Vagina (tissue), 2 donors: Measurements from ENCODE around the gene FAM181B. TPM values are rescaled to one million over a fixed set of nuclear protein-coding genes. Genes with fewer than 3 reads are reported as not detected.

Experiments used
- DNase-seq, 2 donors: peaks; one replicate each; pipeline ENCODE4 v3.0.0-alpha.2; 2017; ENCODE audit errors: extremely low spot score in 2 of 2
- H3K27ac ChIP-seq: fragments of 200-600 bp; sonication (generic); one replicate; pipeline ENCODE4 v1.5.1; 2019
- H3K27me3 ChIP-seq: fragments of 200-600 bp; sonication (generic); one replicate; pipeline ENCODE4 v1.5.1; 2019
- H3K36me3 ChIP-seq, 2 donors: fragments of 200-600 bp; sonication (generic); one replicate each; pipeline ENCODE4 v1.5.1; 2017 to 2019
- H3K4me1 ChIP-seq: fragments of 200-600 bp; sonication (generic); one replicate; pipeline ENCODE4 v1.5.1; 2019
- H3K4me3 ChIP-seq, 2 donors: fragments of 200-600 bp; sonication (generic); 1 replicate in 1 of 2; 2 replicates in 1 of 2; pipeline ENCODE4 v1.5.1; 2016 to 2019
- H3K9me3 ChIP-seq: fragments of 200-600 bp; sonication (generic); one replicate; pipeline ENCODE4 v1.5.1; 2019
- POLR2A ChIP-seq, 2 donors: fragments of 450-650 bp; IDR thresholded peaks; one replicate each; pipeline ENCODE4 v1.6.1; 2017; ENCODE audit warnings: antibody characterized with exemption in 2 of 2, mild to moderate bottlenecking in 2 of 2, moderate library complexity in 2 of 2
- POLR2AphosphoS5 ChIP-seq, 2 donors: sonication (generic); formaldehyde crosslinking; IDR thresholded peaks; one replicate each; pipeline ENCODE4 v1.9.0; 2017; ENCODE audit warnings: antibody characterized with exemption in 2 of 2, mild to moderate bottlenecking in 2 of 2, low read depth in 1 of 2; ENCODE audit not compliant: insufficient read depth in 1 of 2
- intact Hi-C: fragments of 100-400 bp; cut with DNase I; formaldehyde crosslinking; loops from one replicate; pipeline ENCODE4 v1.15.1; 2023
- total RNA-seq: library from RNA; depleted of rRNA; stranded (reverse); fragments of >200 nt; gene quantifications from one replicate; pipeline ENCODE4 v1.2.3, GENCODE V29; 2016
- TF ChIP-seq, protein P1 (sequence below), 3 experiments: fragments of 450-650 bp in 2 of 3; fragments of 200-600 bp in 1 of 3; sonication (generic) in 1 of 3; IDR thresholded peaks; one replicate each; pipeline ENCODE4 v1.5.1; 2017 to 2019; ENCODE audit warnings: antibody characterized with exemption in 3 of 3, mild to moderate bottlenecking in 2 of 3, moderate library complexity in 2 of 3

The FAM181B gene
- total RNA-seq, 1 donor from 2014 or later: 0.49 TPM

DNA sequence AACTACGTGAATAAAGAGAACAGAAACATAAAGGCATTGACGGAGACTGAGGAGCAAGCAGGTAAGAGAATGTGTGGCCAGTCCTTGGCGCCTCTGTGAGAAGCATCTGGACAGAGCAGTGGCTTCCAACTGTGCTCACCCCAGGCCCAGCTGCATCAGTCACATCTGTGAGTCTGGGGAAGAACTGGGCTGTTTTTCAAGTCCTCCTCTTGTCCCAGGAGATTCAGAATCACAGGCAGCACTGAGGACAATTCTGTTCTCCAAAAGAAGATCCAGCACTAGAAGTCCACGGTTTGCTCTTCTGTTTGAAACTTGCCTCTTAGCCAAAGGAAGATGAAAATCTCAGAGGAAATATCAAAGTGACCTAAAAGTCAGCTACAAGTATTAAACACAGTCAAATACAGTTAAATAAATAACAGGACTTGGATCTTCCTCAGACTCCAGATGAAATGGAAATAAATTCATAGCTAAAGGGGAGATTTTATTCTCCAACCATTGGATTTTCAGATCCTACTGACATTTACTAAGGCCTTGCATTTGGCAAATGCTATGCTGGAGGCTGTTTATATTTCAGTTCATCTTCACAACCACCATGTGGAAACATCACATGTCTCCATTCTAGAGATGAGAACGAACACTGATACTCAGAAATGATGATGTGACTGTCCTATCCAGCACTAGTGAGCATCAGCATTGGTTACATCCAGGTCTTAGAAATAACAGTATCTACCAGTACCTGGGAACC, 14.1 kb downstream of the FAM181B start:
- no peak for DNase-seq
- no peaks in the 10 kb centered on the region for H3K9me3 ChIP-seq
- H3K27me3 ChIP-seq: no peaks in the 10 kb centered on the region
- no peak overlapping the region for H3K27ac ChIP-seq
- H3K4me1 ChIP-seq: no peaks in the 10 kb centered on the region
- TF ChIP-seq, protein P1, sequence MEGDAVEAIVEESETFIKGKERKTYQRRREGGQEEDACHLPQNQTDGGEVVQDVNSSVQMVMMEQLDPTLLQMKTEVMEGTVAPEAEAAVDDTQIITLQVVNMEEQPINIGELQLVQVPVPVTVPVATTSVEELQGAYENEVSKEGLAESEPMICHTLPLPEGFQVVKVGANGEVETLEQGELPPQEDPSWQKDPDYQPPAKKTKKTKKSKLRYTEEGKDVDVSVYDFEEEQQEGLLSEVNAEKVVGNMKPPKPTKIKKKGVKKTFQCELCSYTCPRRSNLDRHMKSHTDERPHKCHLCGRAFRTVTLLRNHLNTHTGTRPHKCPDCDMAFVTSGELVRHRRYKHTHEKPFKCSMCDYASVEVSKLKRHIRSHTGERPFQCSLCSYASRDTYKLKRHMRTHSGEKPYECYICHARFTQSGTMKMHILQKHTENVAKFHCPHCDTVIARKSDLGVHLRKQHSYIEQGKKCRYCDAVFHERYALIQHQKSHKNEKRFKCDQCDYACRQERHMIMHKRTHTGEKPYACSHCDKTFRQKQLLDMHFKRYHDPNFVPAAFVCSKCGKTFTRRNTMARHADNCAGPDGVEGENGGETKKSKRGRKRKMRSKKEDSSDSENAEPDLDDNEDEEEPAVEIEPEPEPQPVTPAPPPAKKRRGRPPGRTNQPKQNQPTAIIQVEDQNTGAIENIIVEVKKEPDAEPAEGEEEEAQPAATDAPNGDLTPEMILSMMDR (IDR thresholded peaks at IDR 0.05): no peak
- TF ChIP-seq POLR2A (IDR thresholded peaks at IDR 0.05) (no peak), POLR2AphosphoS5 (IDR thresholded peaks at IDR 0.05; ENCODE audit: insufficient read depth in 1 of 2, low read depth in 1 of 2) (no peak)
- H3K36me3 ChIP-seq: no peaks in the 10 kb centered on the region
- H3K4me3 ChIP-seq: no peak overlapping the region
- intact Hi-C loops: loop anchor here (5.0 kb wide), 1 partner anchor 143 kb away; no protein-coding TSS in a partner anchor

DNA sequence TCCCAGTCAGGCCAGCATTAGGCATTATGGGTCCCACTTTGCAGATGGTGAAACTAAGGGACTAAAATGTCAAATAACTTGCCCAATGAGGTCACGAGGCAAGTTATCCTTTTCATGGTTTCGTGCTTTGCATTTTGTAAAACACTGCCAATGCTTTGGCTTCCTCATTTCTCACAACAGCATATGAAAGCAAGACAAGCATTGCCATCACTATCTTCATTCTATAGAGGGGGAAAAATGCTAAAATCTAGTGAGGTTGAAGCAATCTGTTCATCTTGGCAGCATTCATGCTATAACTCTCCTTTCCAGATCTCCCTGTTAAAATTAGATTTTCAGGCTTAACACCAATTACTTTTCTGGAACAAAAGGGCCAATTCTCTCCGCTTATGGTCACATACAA, 14.8 kb downstream of the FAM181B start:
- no peaks in the 10 kb centered on the region for H3K4me1 ChIP-seq
- TF ChIP-seq, protein P1 (IDR thresholded peaks at IDR 0.05): no peak
- no peak overlapping the region for H3K27ac ChIP-seq
- intact Hi-C loops: no loop called here
- no peaks in the 10 kb centered on the region for H3K27me3 ChIP-seq
- H3K36me3 ChIP-seq: no peaks in the 10 kb centered on the region
- no peak for DNase-seq
- H3K9me3 ChIP-seq: no peaks in the 10 kb centered on the region
- H3K4me3 ChIP-seq: no peak overlapping the region

DNA sequence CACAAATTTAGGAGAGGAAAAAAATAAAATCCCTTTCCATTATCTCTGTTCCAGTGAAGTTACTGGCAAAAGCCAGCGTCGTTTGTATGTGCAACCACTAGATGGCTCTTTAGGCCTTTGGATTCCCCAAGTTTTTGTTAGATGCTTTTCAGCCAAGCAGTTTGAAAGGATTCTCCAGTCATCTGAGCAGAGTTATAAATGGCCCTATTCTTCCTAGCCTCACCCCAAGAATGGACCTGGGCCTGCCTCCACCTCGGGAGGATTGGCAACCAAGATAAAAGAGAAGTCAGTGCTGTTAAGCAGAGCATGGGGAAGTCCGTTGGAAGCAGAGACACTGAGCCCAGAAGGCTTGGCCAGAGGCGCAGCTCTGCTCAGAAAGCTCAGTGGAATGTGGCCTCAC, 15.4 kb downstream of the FAM181B start:
- H3K4me3 ChIP-seq: no peak overlapping the region
- no peaks in the 10 kb centered on the region for H3K27me3 ChIP-seq
- no peaks in the 10 kb centered on the region for H3K36me3 ChIP-seq
- H3K27ac ChIP-seq: no peak overlapping the region
- no peaks in the 10 kb centered on the region for H3K9me3 ChIP-seq
- TF ChIP-seq POLR2A (IDR thresholded peaks at IDR 0.05) (no peak), POLR2AphosphoS5 (IDR thresholded peaks at IDR 0.05; ENCODE audit: insufficient read depth in 1 of 2, low read depth in 1 of 2) (peak in 1 of 2 donors; percentile 21)
- TF ChIP-seq, protein P1 (IDR thresholded peaks at IDR 0.05): peak; percentile 57 to 60 (median 58)
- intact Hi-C loops: no loop called here
- no peaks in the 10 kb centered on the region for H3K4me1 ChIP-seq
- DNase-seq: no peak

DNA sequence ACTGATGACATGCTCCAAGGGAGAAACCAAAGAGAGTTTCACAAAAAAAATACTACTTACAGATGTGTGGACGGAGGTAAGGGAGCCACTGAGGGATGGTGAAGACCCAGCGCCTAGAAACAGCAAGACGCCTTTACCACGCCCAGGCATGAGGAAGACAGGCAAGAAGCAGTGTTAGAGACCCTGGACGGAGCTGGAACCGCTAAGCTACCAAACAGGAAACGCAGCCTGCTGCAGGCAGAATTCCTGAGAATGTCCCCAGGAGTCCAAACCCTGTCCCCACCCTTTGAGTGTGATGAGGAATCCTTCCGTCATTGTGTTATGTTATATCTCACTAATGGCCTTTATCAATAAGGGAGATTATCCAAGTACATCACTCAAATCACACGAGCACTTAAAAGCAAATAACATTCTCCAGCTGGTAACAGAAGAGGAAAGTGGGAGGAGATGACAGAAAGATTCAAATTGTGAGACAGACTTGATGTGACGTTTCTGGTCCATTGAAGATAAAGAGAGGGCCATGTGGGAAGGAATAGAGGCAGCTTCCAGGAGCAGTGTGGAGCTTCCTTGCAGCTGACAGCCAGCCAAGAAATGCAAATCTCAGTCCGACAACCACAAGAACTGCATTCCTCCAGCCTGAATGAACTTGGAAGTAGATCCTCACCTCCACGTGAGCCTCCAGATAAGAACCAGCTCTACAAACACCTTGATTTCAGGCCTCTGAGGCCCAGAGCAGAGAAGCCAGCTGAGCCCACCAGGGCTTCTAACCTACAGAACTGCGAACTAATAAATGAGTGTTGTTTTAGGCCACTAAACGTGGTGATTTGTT, 19.1 kb downstream of the FAM181B start:
- H3K4me3 ChIP-seq: no peak overlapping the region
- TF ChIP-seq POLR2A (IDR thresholded peaks at IDR 0.05): no peak
- TF ChIP-seq POLR2AphosphoS5 (IDR thresholded peaks at IDR 0.05; ENCODE audit: insufficient read depth in 1 of 2, low read depth in 1 of 2): no peak
- TF ChIP-seq, protein P1 (IDR thresholded peaks at IDR 0.05): no peak
- no peak overlapping the region for H3K27ac ChIP-seq
- intact Hi-C loops: no loop called here
- H3K9me3 ChIP-seq: no peaks in the 10 kb centered on the region
- no peaks in the 10 kb centered on the region for H3K36me3 ChIP-seq
- no peaks in the 10 kb centered on the region for H3K27me3 ChIP-seq
- DNase-seq: peak in 1 of 2 donors; percentile 58
- H3K4me1 ChIP-seq: no peaks in the 10 kb centered on the region

DNA sequence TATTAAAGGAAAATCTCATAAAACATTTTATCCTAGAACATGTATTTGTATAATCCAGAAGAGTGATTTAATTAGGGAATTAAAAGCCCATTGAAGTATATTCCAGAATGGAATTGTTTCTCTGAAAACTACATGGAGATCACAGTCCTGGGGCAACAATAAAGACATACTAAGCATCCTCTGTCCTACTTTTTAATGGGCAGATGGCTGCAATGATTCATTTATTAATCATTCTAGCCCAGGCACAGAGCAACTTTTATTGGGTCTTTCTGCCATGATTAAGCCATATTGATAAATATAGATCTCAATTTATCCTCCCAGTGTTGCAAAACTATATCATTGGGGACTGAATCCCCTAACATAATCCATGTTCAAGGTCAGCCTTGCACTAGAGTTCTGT, 22.0 kb downstream of the FAM181B start:
- DNase-seq: no peak
- no peaks in the 10 kb centered on the region for H3K4me1 ChIP-seq
- H3K4me3 ChIP-seq: no peak overlapping the region
- H3K27ac ChIP-seq: no peak overlapping the region
- intact Hi-C loops: no loop called here
- no peaks in the 10 kb centered on the region for H3K27me3 ChIP-seq
- no peaks in the 10 kb centered on the region for H3K9me3 ChIP-seq
- TF ChIP-seq POLR2AphosphoS5 (IDR thresholded peaks at IDR 0.05; ENCODE audit: insufficient read depth in 1 of 2, low read depth in 1 of 2) (no peak), POLR2A (IDR thresholded peaks at IDR 0.05) (no peak)
- TF ChIP-seq, protein P1 (IDR thresholded peaks at IDR 0.05): no peak
- no peaks in the 10 kb centered on the region for H3K36me3 ChIP-seq
